Measurements from ENCODE around the gene MED15.
A peak's percentile ranks its signal among the peaks of the same experiment; 100 is the strongest.
"Not testable (repeated sequence)": the region's sequence is repeated elsewhere in the genome, so short reads cannot be mapped to it uniquely, and the experiment has no call there.

The MED15 gene

GRCh38 chr22:20586403-20586745, 79.0 kb downstream of the MED15 start:
- DNase-seq: no peak

- no peak for DNase-seq
Observed at GRCh38 chr22:20587206-20587958, 80.0 kb downstream of the MED15 start.

DNA sequence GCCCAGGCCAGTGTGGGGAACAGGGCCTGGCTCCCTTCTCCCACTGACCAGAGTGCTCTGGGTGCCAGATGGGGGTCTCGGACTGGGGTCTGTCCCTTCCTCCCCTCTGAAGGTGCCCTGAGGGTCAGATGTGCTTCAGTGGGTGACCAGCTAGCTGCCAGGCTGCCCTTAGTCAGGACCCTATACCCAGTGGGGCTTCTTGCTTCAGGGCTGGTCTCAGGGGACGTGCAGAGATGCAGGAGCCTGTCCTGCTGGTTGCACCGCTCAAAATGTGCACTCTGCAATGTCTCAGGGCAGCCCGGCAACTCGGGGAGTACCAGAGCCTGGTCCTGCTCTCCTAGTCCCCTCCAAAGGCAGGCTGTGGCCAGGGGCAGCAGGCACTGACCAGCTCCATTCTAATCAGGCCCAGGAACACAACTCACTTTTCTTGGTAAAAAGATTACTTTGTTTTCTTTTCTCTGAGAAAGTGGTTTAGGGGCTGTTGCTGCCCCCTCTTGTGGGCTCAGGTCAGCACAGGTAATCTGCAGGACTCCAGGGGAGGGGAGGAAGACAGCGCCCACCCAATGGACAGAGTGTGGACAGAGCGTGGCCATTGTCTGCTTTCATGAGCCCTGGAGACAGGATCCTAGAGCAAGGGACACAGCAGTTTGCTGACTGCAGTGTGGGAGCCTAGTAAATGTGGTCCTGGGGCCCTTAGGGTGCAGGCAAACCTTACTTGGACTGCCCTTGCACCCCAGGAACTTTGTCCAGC, 80.9 kb downstream of the MED15 start:
- DNase-seq: no peak

DNA sequence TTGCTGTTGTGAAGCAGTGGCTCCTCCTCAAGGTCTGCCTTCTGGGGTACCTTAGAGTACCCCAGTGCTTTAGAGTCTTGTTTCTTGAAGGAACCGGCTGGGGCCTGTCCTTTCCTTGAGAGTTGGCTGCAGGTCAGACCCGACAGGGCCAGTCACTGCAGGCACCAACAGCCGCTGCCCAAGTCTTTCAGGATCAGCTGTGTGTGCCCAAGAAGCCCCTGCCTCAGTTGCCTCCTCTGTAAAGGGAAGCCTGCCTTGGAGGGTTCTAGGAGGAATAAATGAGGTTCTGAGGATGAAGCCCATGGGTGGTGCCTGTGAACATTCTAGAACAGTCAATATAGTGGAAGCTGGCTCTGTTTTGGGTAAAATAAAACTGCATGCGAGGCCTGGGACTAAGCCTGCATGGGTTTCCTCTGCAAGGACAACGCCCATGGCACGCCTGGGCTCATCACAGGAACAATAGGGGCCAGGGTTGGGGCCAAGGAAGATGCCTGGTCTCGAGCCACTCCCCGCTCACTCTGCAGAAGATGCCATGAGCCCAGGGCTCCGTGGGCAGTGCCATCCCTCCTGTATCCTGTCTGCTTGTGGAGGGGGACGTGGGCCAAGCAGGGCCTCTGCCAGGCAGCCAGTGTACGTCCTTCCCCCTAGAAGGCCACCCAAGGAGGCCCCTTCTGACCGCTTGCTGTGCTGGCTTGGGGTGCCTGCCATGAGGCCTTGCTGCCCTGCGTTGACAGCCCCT, 81.6 kb downstream of the MED15 start:
- no peak for DNase-seq

DNA sequence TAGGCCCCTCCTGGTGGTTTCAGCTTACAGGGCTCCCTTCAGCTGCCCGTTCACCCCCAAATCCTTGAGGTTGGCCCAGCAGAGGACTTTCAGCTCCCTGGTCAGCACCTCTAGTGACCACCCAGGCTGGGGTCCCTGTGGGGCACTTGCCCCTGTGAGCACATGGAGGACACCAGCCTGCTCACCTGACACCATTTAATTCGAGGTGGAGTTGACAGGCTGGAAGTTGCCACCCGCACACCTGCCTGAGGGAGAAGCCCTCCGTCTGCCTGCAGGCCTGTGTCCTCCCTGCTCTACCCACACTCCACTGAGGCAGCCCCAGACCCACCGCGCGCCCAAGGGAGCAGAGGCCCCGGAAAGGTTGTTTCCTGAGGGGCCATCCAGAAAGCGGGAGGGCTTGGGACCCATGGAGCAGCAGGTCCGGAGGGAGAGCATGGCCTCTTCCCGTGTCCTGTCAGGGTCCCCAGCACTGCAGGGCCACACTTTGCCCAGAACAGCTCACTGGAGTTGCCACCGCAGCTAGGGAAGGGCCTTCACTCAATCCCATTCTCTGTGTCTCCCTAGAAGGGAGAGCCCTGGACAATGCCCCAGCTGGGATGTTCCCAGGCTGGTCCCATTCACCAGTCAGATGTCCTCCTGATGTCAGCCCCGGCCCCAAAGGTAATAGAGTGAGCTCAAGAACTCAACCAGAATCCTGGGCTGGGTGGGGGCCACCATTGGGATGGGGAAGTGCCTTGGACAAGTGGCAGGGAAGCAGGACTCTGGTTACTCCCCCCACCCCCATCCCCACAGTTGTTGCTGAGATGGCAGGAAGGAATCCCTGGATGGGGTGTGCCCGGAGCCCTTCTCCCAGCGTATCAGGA, 82.4 kb downstream of the MED15 start:
- DNase-seq: no peak

DNA sequence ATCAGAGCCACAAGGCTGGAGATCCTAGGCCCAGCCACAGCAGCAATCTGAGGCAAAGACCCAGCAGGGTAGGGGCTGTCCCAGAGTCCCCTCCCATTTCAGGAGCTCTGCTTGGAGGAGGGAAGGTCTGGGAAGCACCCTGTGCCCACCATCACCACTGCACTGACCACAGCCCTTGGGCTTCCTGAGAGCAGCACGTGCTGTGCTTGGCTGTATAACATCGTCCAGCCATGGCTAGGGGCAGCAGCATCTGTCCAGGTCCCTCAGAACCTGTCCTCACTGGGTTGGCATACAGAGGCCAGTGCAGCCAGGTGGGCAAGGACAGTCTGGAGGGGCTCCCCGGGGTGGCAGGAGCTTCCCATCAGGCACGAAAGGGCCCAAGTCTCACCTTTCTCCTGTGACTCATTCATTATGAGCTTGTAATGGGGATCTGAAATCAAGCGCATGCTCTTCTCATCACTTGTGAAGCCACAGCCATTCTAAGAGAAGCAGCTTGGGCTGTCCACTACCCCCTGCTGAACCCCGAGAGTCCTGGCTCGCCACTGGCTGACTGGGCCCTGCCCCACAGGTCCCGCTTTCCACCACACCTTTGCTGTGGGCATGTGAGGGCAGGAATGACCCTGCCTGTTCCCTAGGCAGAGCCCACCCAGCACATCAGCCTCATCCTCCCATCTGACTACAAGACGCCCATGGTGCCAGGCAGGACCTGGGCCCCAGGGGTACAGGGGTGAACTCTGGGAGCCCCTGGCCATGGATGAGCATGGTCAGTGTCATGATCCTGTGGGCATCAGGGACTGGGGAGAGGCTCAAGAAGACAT, 83.3 kb downstream of the MED15 start:
- DNase-seq: no peak

DNA sequence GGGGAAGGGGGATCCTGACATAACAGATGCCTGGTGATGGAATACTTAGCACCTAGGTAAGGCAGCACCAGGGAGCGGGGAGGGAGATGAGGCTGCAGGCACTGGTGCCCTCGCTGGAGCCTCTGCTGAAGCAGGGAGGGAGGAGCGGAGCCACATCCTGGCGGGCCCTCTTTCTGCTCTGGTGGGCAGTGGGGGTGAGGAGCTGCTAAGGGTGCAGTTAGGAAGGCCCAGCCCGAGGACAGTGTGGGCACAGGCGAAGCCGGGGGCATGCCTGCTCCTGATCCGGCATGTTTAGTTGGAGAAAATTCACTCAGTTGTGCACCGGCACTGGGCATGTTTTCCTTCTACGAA, 83.9 kb downstream of the MED15 start:
- no peak for DNase-seq

DNA sequence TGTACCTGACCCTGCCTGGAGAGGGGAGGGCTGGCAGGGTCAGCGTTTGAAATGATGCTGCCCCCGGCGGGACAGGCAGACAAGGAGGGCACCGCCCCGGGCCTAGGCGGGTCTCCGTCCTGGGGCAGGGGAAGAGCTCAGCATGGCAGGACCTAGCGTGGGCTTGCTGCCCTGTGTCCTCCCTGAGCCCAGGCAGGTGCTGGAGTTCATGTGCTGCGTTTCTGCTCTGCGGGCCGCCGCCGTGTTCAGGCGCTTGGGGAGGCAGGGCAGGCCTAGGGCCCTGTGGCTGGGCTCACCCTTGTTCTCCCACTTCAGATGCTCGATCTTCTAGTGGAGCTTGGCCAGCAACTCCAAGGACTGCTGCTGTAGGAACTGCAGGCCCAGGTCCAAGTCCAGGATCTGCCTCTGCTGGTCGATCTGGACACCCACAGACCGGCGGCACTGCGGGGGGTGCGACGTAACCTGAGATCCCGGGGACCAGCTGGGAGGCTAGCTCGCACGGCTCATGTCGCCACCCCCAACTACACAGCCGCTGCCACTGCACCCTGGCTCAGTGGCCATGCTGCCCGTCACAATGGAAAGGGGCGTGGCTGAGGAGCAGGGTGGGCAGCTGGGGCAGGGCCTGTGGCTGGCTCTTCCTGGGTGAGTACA, 84.4 kb downstream of the MED15 start:
- DNase-seq: no peak

DNA sequence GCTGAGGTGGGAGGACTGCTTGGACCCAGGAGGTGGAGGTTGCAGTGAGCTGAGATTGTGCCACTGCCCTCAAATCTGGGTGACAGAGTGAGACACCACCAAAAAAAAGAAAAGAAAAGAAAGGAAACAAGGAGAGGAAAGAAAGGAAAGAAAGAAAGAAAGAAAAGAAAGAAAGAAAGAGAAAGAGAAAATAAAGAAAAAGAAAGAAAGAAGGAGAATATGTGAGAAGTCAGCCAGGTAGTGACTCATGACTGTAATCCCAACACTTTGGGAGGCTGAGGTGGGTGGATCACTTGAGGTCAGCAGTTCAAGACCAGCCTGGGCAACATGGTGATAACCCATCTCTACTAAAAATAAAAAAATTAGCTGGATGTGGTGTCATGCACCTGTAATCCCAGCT, 86.6 kb downstream of the MED15 start:
- not testable (repeated sequence) for DNase-seq

GRCh38 chr22:20594486-20594885, 87.1 kb downstream of the MED15 start:
- not testable (repeated sequence) for DNase-seq

DNA sequence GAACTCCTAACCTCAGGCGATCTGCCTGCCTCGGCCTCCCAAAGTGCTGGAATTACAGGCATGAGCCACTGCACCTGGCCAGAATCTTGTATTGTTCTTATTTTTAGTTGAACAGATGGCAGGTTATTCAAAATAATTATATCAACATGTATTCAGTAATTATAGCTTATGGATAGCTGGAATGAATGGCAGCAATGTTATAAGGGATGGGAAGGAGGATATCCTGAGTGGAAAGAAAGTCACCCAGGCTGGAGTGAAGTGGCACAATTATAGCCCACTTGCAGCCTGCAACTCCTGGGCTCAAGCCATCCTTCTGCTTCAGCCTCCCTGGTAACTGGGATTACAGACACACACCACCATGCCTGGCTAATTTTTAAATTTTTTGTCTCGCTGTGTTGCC, 88.1 kb downstream of the MED15 start:
- no peak for DNase-seq

DNA sequence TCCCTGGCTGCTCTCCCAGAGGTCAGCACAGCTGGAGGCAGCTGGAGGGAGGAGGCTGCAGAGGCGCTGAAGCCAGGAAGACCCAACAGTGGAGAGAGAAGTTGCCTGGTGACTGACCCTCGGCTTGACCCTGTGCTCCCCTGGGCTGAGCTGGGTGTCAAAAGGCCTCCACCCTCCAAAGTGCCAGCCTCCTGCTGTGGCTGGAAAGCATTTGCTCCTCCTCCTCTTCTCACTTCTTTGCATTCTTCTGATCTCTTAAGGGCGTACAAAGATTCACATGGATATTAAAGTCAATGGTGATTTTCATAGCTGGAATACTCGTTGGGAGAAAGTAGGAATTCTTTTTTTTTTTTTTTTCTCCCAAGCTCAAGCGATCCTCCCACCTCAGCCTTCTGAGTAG, 91.7 kb downstream of the MED15 start:
- DNase-seq: no peak

DNA sequence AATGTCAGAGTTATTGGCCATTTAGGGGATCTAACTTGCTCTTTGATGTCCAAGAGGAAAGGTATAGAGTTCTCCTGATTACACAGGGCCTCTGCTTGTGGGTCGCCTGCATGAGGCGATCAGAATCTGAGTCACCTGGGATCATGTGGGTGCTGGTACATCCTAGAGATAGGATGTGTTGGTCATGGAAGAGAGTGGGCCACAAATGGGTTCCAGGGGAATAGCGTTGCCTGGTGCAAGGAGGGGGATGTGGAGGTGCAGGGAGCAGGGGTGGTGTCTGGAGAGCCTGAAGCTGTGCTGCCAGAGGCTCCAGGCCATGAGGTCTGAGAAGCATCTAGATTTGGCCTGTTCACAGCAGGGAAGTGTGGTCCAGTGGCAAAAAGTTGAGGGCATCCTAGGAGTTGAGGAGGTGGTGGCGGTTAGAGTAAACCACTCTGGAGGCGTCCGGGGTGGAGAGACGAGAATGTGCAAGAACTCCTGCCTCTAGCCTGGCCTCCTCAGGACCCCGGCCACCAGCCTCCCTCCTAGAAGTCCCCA, 92.8 kb downstream of the MED15 start:
- DNase-seq: no peak

- no peak for DNase-seq
Observed at GRCh38 chr22:20601308-20601707, 93.9 kb downstream of the MED15 start.

- DNase-seq: no peak
Observed at GRCh38 chr22:20602609-20603164, 95.3 kb downstream of the MED15 start.

GRCh38 chr22:20604092-20604747, 96.8 kb downstream of the MED15 start:
- DNase-seq: no peak

GRCh38 chr22:20604776-20605221, 97.4 kb downstream of the MED15 start:
- no peak for DNase-seq

GRCh38 chr22:20605328-20605727, 97.9 kb downstream of the MED15 start:
- no peak for DNase-seq

DNA sequence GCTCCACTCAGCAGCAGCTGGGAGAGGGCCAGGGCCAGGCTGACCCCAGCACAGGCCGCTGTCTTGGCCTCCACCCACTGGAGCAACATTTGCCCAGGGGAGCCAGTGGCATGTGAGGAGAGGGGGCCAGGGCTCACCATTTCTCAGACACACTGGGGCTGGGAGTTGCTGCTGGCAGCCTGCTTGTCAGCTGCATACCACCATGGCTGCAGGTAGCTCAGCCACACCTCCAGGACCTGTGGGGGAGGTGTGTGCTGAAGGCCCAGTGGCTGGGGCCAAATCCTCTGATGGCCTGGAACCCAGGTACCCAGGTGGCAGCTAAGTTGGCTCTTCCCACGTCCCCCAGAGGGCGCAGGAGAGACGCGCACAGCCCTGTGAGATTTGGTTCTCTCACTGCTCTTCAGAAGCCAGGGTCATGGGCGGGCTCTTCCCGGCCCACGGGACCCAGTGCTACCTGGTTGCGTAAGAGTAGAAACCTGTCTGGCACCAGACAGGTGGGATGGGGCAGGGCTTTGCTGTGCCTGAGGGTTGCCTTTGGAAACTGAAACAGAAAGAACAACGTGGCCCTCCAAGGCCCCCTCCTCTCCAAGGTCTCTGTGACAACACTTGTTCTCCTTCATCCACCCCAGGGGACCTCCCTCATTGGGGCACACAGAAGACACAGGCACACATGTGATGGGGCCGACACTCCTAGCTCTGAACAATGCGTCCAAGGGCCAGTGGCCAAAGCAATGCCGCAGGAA, 98.8 kb downstream of the MED15 start:
- DNase-seq: peak; percentile 22 to 29

DNA sequence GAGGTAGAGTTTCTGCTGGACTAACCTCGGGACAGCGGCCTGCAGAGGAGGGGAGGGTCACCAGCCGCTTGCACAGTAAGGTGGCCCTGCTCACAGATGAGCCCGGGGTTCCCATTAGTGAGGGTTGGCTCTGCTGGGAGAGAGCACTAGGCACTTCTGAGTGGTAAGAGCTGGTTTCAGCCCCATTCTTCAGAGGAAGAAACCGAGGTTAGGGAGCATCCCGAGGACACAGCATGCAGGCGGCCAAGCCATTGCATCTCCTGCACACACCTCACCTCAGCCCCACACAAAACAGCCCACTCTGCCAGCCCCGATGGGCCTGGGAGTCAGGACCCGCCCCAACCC, 99.3 kb downstream of the MED15 start:
- no peak for DNase-seq
